PC-9 (cell line): ENCODE measurements around the gene ENO2. TPM values are rescaled to one million over a fixed set of nuclear protein-coding genes. Genes with fewer than 3 reads are reported as not detected.

Source experiments
- BruUV-seq: library from RNA; stranded (reverse); fragments of 400-500 nt; replicated peaks from 2 replicates; lab custom pipeline; 2021; lab: Mats Ljungman, UMichigan
- CTCF ChIA-PET: fragments of 300-600 bp; sonication (Branson Sonifier 250); formaldehyde crosslinking; loops from one replicate; lab custom pipeline; 2022; ENCODE audit warnings: antibody characterized with exemption; lab: Charles Lee
- POLR2A ChIA-PET: fragments of 300-600 bp; sonication (Branson Sonifier 250); formaldehyde crosslinking; loops from one replicate; lab custom pipeline; 2022; ENCODE audit warnings: antibody characterized with exemption; ENCODE audit not compliant: unreplicated experiment; lab: Charles Lee
- DNase-seq, 2 experiments: peaks; one replicate each; pipeline versions ENCODE4 v3.0.0 to v3.0.0-alpha.2; 2015 to 2022; ENCODE audit warnings: mixed read lengths in 1 of 2
- H2AFZ ChIP-seq: fragments of 200-600 bp; sonication (generic); 2 replicates; pipeline ENCODE4 v1.8.1; 2017; ENCODE audit warnings: antibody characterized with exemption
- H3F3A ChIP-seq: fragments of 200-600 bp; sonication (generic); 2 replicates; pipeline ENCODE4 v1.8.1; 2017; ENCODE audit warnings: antibody characterized with exemption, mild to moderate bottlenecking, low read depth; ENCODE audit not compliant: insufficient read depth
- H3K27ac ChIP-seq: fragments of 200-600 bp; sonication (generic); 2 replicates; pipeline ENCODE4 v1.6.1; 2016; ENCODE audit warnings: mixed run types
- H3K27me3 ChIP-seq: fragments of 200-600 bp; sonication (generic); 2 replicates; pipeline ENCODE4 v1.6.1; 2016; ENCODE audit warnings: low read depth, mixed run types; ENCODE audit not compliant: insufficient read depth
- H3K36me3 ChIP-seq: fragments of 200-600 bp; sonication (generic); 2 replicates; pipeline ENCODE4 v1.6.1; 2016; ENCODE audit warnings: low read depth, mixed run types
- H3K4me1 ChIP-seq: fragments of 200-600 bp; sonication (generic); replicated peaks from 2 replicates; pipeline ENCODE4 v1.6.1; 2016; ENCODE audit warnings: mixed run types; ENCODE audit not compliant: insufficient read depth
- H3K4me2 ChIP-seq: fragments of 200-600 bp; sonication (generic); 2 replicates; pipeline ENCODE4 v1.6.1; 2017; ENCODE audit warnings: mixed run types
- H3K4me3 ChIP-seq: fragments of 200-600 bp; sonication (generic); 2 replicates; pipeline ENCODE4 v1.6.1; 2016; ENCODE audit warnings: mixed run types
- H3K79me2 ChIP-seq: fragments of 200-600 bp; sonication (generic); 2 replicates; pipeline ENCODE4 v1.6.1; 2017; ENCODE audit warnings: low read depth, mixed run types
- H3K9me2 ChIP-seq: fragments of 200-600 bp; sonication (generic); 2 replicates; pipeline ENCODE4 v1.8.1; 2017; ENCODE audit warnings: mild to moderate bottlenecking; ENCODE audit not compliant: insufficient read depth
- H3K9me3 ChIP-seq: fragments of 200-600 bp; sonication (generic); 2 replicates; pipeline ENCODE4 v1.8.1; 2016; ENCODE audit warnings: low read depth; ENCODE audit not compliant: insufficient read depth
- H4K20me1 ChIP-seq: fragments of 200-600 bp; sonication (generic); 2 replicates; pipeline ENCODE4 v1.8.1; 2017; ENCODE audit not compliant: insufficient read depth
- EZH2 ChIP-seq: fragments of 200-600 bp; sonication (generic); IDR thresholded peaks from 2 replicates; pipeline ENCODE4 v1.8.0; 2017; ENCODE audit warnings: antibody characterized with exemption, low read depth
- intact Hi-C: fragments of 100-400 bp; cut with micrococcal nuclease; formaldehyde crosslinking; loops from one replicate; pipeline ENCODE4 v1.10.0; 2022; ENCODE audit not compliant: unreplicated experiment
- total RNA-seq: library from RNA; stranded (reverse); gene quantifications from 2 replicates; pipeline ENCODE4 v1.2.3, GENCODE V29; 2021
- TF ChIP-seq, protein P1 (sequence below): fragments of 200-600 bp; sonication (generic); conservative IDR thresholded peaks from 2 replicates; pipeline ENCODE4 v1.6.1; 2017; ENCODE audit warnings: mixed run types, antibody characterized with exemption, mild to moderate bottlenecking, moderate library complexity

The ENO2 gene
- total RNA-seq, 1 experiment from 2014 or later: 38.8 TPM

DNA sequence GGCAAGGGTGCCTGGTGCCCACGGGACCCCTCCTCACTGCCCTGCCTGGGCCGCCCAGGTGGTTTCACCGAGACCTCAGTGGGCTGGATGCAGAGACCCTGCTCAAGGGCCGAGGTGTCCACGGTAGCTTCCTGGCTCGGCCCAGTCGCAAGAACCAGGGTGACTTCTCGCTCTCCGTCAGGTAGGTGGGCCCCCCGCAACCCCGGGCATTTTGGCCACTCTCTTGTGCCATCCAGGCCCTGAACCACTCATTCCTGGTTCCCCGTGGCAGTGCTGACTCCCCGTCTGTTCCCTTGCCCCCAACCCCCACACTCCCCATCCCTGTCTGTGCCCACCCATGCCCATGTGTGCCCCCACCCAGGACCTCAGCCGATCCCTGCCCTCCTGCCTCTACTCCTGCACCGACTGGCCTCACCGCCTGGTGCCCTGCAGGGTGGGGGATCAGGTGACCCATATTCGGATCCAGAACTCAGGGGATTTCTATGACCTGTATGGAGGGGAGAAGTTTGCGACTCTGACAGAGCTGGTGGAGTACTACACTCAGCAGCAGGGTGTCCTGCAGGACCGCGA is 37.3 kb downstream of the ENO2 start:
- Histone ChIP-seq H3F3A (peaks cover 8% of the 10 kb centered on the region; the same call in 1 of the 2 replicates), H3K9me2 (no peaks in the 10 kb centered on the region), H3K4me2 (no peak overlapping the region), H3K4me1 (peaks cover 7% of the 10 kb centered on the region), H3K79me2 (peaks cover 17% of the 10 kb centered on the region; the same call in 1 of the 2 replicates), H4K20me1 (no peaks in the 10 kb centered on the region), H2AFZ (no peak overlapping the region), H3K9me3 (no peaks in the 10 kb centered on the region), H3K36me3 (no peaks in the 10 kb centered on the region), H3K27me3 (no peaks in the 10 kb centered on the region), H3K4me3 (no peak overlapping the region), H3K27ac (no peak overlapping the region)
- intact Hi-C loops: no loop called here
- no peak for DNase-seq
- TF ChIP-seq EZH2: no peak
- TF ChIP-seq, protein P1, sequence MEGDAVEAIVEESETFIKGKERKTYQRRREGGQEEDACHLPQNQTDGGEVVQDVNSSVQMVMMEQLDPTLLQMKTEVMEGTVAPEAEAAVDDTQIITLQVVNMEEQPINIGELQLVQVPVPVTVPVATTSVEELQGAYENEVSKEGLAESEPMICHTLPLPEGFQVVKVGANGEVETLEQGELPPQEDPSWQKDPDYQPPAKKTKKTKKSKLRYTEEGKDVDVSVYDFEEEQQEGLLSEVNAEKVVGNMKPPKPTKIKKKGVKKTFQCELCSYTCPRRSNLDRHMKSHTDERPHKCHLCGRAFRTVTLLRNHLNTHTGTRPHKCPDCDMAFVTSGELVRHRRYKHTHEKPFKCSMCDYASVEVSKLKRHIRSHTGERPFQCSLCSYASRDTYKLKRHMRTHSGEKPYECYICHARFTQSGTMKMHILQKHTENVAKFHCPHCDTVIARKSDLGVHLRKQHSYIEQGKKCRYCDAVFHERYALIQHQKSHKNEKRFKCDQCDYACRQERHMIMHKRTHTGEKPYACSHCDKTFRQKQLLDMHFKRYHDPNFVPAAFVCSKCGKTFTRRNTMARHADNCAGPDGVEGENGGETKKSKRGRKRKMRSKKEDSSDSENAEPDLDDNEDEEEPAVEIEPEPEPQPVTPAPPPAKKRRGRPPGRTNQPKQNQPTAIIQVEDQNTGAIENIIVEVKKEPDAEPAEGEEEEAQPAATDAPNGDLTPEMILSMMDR: no peak
- BruUV-seq: no TSS peak
- ChIA-PET CTCF (no interaction called here), POLR2A (no interaction called here)

DNA sequence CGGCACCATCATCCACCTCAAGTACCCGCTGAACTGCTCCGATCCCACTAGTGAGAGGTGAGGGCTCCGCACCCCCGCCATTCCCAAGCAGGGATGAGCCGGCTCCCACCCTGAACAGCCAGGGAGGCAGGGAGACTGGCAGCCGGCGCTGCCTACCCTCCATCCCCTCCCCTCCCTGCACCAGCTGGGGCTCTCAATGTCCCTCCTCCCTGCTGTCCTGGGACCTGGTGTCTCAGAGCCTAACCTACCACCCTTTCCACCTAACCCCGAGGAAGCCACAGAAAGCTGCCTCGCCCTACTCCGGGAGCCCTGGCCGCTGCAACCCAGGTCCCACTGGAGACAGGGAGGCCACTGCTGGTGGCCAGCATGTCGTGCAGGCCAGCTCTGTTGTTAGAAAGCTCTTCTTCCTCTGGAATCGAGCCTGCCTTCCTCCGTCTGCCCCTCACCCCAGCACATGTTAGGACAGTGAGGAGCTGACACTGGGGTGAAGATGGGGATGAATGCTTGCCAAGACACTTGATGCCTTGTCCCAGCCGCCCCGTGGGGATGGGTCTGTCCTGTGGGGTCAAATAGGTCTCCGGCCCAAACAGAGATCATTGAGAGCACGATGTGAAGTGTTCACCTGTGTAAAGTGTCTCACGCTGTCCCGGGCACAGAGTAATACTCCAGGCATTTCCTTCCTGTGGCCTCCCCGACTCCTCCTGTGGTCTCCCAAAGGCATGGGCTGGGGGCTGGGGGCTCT is 37.9 kb downstream of the ENO2 start:
- Histone ChIP-seq H4K20me1 (no peaks in the 10 kb centered on the region), H3K4me3 (no peak overlapping the region), H3K79me2 (peaks cover 10% of the 10 kb centered on the region; the same call in 1 of the 2 replicates), H3K36me3 (no peaks in the 10 kb centered on the region), H3K9me3 (no peaks in the 10 kb centered on the region), H3K9me2 (no peaks in the 10 kb centered on the region), H2AFZ (no peak overlapping the region), H3K4me1 (peaks cover 1% of the 10 kb centered on the region), H3K4me2 (no peak overlapping the region), H3F3A (0 out of 2 replicates have a peak, but pooled peaks cover 8% of the 10 kb centered on the region), H3K27me3 (no peaks in the 10 kb centered on the region), H3K27ac (no peak overlapping the region)
- ChIA-PET POLR2A (no interaction called here), CTCF (no interaction called here)
- intact Hi-C loops: no loop called here
- no peak for DNase-seq
- BruUV-seq: no TSS peak
- TF ChIP-seq, protein P1: no peak
- no peak for TF ChIP-seq EZH2

DNA sequence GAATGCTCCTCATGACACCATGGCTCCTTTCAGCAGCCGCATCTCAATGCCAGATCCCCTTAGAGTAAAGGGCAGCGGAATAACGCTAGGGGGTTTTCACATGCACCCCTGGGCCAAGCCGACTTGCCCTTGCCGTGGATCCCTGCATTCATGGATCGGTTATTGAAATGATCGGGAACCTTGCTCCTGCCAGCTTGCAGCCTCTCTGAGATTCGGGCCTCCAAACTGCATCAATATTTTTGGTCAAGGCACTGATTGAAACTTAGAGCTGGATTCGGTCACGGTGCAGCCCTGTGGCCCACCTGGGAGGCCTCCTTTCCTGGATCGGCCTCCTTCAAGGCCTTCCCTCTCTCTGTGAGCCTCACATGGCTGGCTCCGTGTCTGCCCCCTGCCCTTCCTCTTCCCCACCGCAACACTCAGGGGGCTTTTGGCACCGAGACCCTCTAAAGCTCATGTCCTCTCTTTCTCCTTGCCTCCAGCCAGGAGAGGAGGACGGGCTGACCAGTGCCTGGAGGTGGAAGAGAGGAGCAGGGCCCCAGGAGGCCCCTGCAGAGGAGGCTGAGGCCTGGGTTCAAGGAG is 38.6 kb downstream of the ENO2 start:
- H2AFZ ChIP-seq: no peak overlapping the region
- no peaks in the 10 kb centered on the region for H4K20me1 ChIP-seq
- H3K4me2 ChIP-seq: no peak overlapping the region
- H3K27me3 ChIP-seq: no peaks in the 10 kb centered on the region
- H3F3A ChIP-seq: 0 out of 2 replicates have a peak, but pooled peaks cover 8% of the 10 kb centered on the region
- H3K9me2 ChIP-seq: no peaks in the 10 kb centered on the region
- H3K27ac ChIP-seq: no peak overlapping the region
- H3K36me3 ChIP-seq: no peaks in the 10 kb centered on the region
- H3K4me1 ChIP-seq: no peaks in the 10 kb centered on the region
- intact Hi-C loops: no loop called here
- H3K79me2 ChIP-seq: 0 out of 2 replicates have a peak, but pooled peaks cover 3% of the 10 kb centered on the region
- DNase-seq: no peak
- H3K4me3 ChIP-seq: no peak overlapping the region
- ChIA-PET CTCF (no interaction called here), POLR2A (no interaction called here)
- no peak for TF ChIP-seq EZH2
- TF ChIP-seq, protein P1: no peak
- H3K9me3 ChIP-seq: no peaks in the 10 kb centered on the region
- BruUV-seq: no TSS peak
